GM23338 (cell line): ENCODE results near the gene B3GALT4. TPM values are rescaled to one million over a fixed set of nuclear protein-coding genes. Genes with fewer than 3 reads are reported as not detected.

ENCODE experiments used
- ATAC-seq: fragments of 200-7000 bp; cut with Tn5 transposase; 3 replicates; pipeline ENCODE4 v1.9.1; 2020
- DNase-seq: peaks from one replicate; pipeline ENCODE4 v3.0.0-alpha.2; 2015; ENCODE audit warnings: low spot score
- H2AFZ ChIP-seq: fragments of 200-600 bp; sonication (generic); 2 replicates; pipeline ENCODE4 v1.8.0; 2016; ENCODE audit warnings: antibody characterized with exemption, mild to moderate bottlenecking, moderate library complexity
- H3F3A ChIP-seq: fragments of 200-600 bp; sonication (generic); replicated peaks from 2 replicates; pipeline ENCODE4 v1.8.0; 2017; ENCODE audit warnings: antibody characterized with exemption, mixed run types, low read depth
- H3K27ac ChIP-seq: fragments of 200-600 bp; sonication (generic); 2 replicates; pipeline ENCODE4 v1.6.1; 2016; ENCODE audit warnings: low read depth
- H3K27me3 ChIP-seq: fragments of 200-600 bp; sonication (generic); 2 replicates; pipeline ENCODE4 v1.8.0; 2016; ENCODE audit warnings: mild to moderate bottlenecking, mixed run types, moderate library complexity; ENCODE audit not compliant: insufficient read depth
- H3K36me3 ChIP-seq: fragments of 200-600 bp; sonication (generic); 2 replicates; pipeline ENCODE4 v1.8.0; 2016; ENCODE audit warnings: mild to moderate bottlenecking; ENCODE audit not compliant: insufficient read depth
- H3K4me1 ChIP-seq: fragments of 200-600 bp; sonication (generic); 2 replicates; pipeline ENCODE4 v1.8.0; 2016; ENCODE audit warnings: mild to moderate bottlenecking, moderate library complexity; ENCODE audit not compliant: insufficient read depth
- H3K4me2 ChIP-seq: fragments of 200-600 bp; sonication (generic); 2 replicates; pipeline ENCODE4 v1.7.1; 2017; ENCODE audit warnings: mixed run types
- H3K4me3 ChIP-seq: fragments of 200-600 bp; sonication (generic); 2 replicates; pipeline ENCODE4 v1.6.1; 2016; ENCODE audit warnings: mixed run types
- H3K79me2 ChIP-seq: fragments of 200-600 bp; sonication (generic); replicated peaks from 2 replicates; pipeline ENCODE4 v1.8.0; 2017; ENCODE audit warnings: mild to moderate bottlenecking; ENCODE audit not compliant: insufficient read depth
- H3K9me2 ChIP-seq: fragments of 200-600 bp; sonication (generic); 2 replicates; pipeline ENCODE4 v1.8.0; 2017; ENCODE audit not compliant: insufficient read depth
- H4K20me1 ChIP-seq: fragments of 200-600 bp; sonication (generic); replicated peaks from 2 replicates; pipeline ENCODE4 v1.8.0; 2017; ENCODE audit warnings: mild to moderate bottlenecking; ENCODE audit not compliant: insufficient read depth
- H3K27ac Mint-ChIP-seq: 2 replicates; pipeline ENCODE4 v1.8.0; 2020; ENCODE audit warnings: inconsistent platforms, mild to moderate bottlenecking, moderate library complexity, mixed read lengths
- H3K27me3 Mint-ChIP-seq: 3 replicates; pipeline ENCODE4 v1.8.0; 2022; ENCODE audit warnings: low read depth, mild to moderate bottlenecking, moderate library complexity, mixed read lengths, inconsistent platforms; ENCODE audit not compliant: insufficient read depth, poor library complexity
- H3K36me3 Mint-ChIP-seq: 3 replicates; pipeline ENCODE4 v1.8.0; 2021; ENCODE audit warnings: low read depth, mild to moderate bottlenecking, inconsistent platforms, moderate library complexity, mixed read lengths
- H3K4me1 Mint-ChIP-seq: 3 replicates; pipeline ENCODE4 v1.8.0; 2020; ENCODE audit warnings: mild to moderate bottlenecking, inconsistent platforms, mixed read lengths
- H3K4me3 Mint-ChIP-seq: 3 replicates; pipeline ENCODE4 v1.8.0; 2021; ENCODE audit warnings: moderate library complexity, mild to moderate bottlenecking, inconsistent platforms, mixed read lengths
- H3K9me3 Mint-ChIP-seq: 3 replicates; pipeline ENCODE4 v1.8.0; 2020; ENCODE audit warnings: moderate library complexity, mild to moderate bottlenecking, inconsistent platforms, mixed read lengths
- CREB1 ChIP-seq: fragments of 250-450 bp; sonication (Bioruptor Pico); IDR thresholded peaks from 2 replicates; pipeline ENCODE4 v1.5.0; 2020; ENCODE audit warnings: low read depth, mild to moderate bottlenecking, moderate library complexity
- EZH2 ChIP-seq: fragments of 200-600 bp; sonication (generic); IDR thresholded peaks from one replicate; pipeline ENCODE4 v1.8.0; 2017; ENCODE audit warnings: antibody characterized with exemption, mild to moderate bottlenecking, low read depth; ENCODE audit not compliant: unreplicated experiment
- EZH2phosphoT487 ChIP-seq: fragments of 200-600 bp; sonication (generic); IDR thresholded peaks from one replicate; pipeline ENCODE4 v1.8.1; 2018; ENCODE audit warnings: antibody characterized with exemption; ENCODE audit not compliant: unreplicated experiment
- JUNB ChIP-seq: IDR thresholded peaks from one replicate; pipeline ENCODE4 v1.6.1; 2016; ENCODE audit warnings: antibody characterized with exemption; ENCODE audit not compliant: unreplicated experiment
- NANOG ChIP-seq: IDR thresholded peaks from 2 replicates; pipeline ENCODE4 v1.6.1; 2016; ENCODE audit warnings: antibody characterized with exemption, borderline replicate concordance
- ZNF114 ChIP-seq: fragments of 250-450 bp; sonication (Bioruptor Pico); IDR thresholded peaks from 2 replicates; pipeline ENCODE4 v1.5.0; 2020; ENCODE audit warnings: mild to moderate bottlenecking, moderate library complexity
- ZNF331 ChIP-seq: fragments of 250-450 bp; sonication (Bioruptor Pico); IDR thresholded peaks from 2 replicates; pipeline ENCODE4 v1.5.0; 2020; ENCODE audit warnings: low read depth, mild to moderate bottlenecking, moderate library complexity
- polyA plus RNA-seq: library from polyadenylated mRNA; unstranded; fragments of >200 nt; fragmentation: Nextera tagmentation; extraction: Ambion mirVana; gene quantifications from 2 replicates; pipeline ENCODE4 v1.2.1, GENCODE V29; 2016
- total RNA-seq: library from RNA; depleted of rRNA; stranded (reverse); fragments of >200 nt; shearing (Covaris generic); gene quantifications from 2 replicates; pipeline ENCODE4 v1.2.3, GENCODE V29; 2014
- TF ChIP-seq, protein P1 (sequence below), 2 experiments: fragments of 200-600 bp in 1 of 2; sonication (generic) in 1 of 2; conservative IDR thresholded peaks; 2 replicates each; pipeline versions ENCODE4 v1.5.1 to v1.6.1; 2016 to 2017; ENCODE audit warnings: antibody characterized with exemption in 2 of 2, low read depth in 2 of 2, mild to moderate bottlenecking in 2 of 2, moderate library complexity in 1 of 2
- TF ChIP-seq, protein P2 (sequence below): fragments of 250-450 bp; sonication (Bioruptor Pico); IDR thresholded peaks from 2 replicates; pipeline ENCODE4 v1.5.0; 2020; ENCODE audit warnings: mild to moderate bottlenecking, moderate library complexity

Gene B3GALT4
- total and polyA plus RNA-seq, 2 experiments from 2014 or later: 1.3 to 2.3 TPM

DNA sequence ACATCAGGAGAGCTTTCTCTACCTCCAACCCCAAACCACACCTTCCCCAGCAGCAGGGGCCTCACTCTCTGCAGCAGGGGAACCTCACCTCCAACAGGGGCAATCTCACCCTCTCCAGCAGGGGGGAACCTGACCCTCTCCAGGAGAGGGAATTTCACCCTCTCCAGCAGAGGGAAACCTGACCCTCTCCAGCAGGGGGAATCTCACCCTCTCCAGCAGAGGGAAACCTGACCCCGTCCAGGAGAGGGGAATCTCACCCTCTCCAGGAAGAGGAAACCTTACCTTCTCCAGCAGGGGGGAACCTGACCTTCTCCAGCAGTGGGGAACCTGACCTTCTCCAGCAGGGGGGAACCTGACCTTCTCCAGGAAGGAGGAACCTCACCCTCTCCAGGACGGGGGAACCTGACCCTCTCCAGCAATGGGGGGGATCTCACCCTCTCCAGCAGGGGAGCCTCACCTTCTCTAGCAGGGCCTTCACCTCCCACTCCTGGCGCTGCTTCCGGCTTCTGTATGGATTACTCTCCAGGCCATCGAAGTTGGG lies 3.1 kb downstream of the B3GALT4 start:
- H3K79me2 ChIP-seq: peaks cover 16% of the 10 kb centered on the region
- Mint-ChIP-seq H3K4me1 (peaks cover 24% of the 10 kb centered on the region), H3K4me3 (no peak overlapping the region), H3K36me3 (peaks cover 72% of the 10 kb centered on the region), H3K27me3 (peaks cover 12% of the 10 kb centered on the region), H3K9me3 (no peaks in the 10 kb centered on the region), H3K27ac (peak overlapping the region; percentile 18; the same call in 1 of the 2 replicates)
- peaks cover 22% of the 10 kb centered on the region for H3K36me3 ChIP-seq
- peaks cover 25% of the 10 kb centered on the region for H3K4me1 ChIP-seq
- H3K4me3 ChIP-seq: no peak overlapping the region
- ATAC-seq (peak; percentile 45), DNase-seq (peak; percentile 85)
- peaks cover 43% of the 10 kb centered on the region for H3F3A ChIP-seq
- no peak overlapping the region for H2AFZ ChIP-seq
- no peaks in the 10 kb centered on the region for H3K27me3 ChIP-seq
- H3K4me2 ChIP-seq: no peak overlapping the region
- no peaks in the 10 kb centered on the region for H3K9me2 ChIP-seq
- H4K20me1 ChIP-seq: peaks cover 24% of the 10 kb centered on the region
- no peak overlapping the region for H3K27ac ChIP-seq
- peak; percentile 48 for TF ChIP-seq CREB1 (CRISPR knock-in tag)
- no peak for TF ChIP-seq NANOG
- TF ChIP-seq, protein P1, sequence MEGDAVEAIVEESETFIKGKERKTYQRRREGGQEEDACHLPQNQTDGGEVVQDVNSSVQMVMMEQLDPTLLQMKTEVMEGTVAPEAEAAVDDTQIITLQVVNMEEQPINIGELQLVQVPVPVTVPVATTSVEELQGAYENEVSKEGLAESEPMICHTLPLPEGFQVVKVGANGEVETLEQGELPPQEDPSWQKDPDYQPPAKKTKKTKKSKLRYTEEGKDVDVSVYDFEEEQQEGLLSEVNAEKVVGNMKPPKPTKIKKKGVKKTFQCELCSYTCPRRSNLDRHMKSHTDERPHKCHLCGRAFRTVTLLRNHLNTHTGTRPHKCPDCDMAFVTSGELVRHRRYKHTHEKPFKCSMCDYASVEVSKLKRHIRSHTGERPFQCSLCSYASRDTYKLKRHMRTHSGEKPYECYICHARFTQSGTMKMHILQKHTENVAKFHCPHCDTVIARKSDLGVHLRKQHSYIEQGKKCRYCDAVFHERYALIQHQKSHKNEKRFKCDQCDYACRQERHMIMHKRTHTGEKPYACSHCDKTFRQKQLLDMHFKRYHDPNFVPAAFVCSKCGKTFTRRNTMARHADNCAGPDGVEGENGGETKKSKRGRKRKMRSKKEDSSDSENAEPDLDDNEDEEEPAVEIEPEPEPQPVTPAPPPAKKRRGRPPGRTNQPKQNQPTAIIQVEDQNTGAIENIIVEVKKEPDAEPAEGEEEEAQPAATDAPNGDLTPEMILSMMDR (conservative IDR thresholded peaks at IDR 0.05; ENCODE audit: low read depth in 2 of 2): peak; percentile 56 to 84
- TF ChIP-seq EZH2: no peak
- TF ChIP-seq, protein P2, sequence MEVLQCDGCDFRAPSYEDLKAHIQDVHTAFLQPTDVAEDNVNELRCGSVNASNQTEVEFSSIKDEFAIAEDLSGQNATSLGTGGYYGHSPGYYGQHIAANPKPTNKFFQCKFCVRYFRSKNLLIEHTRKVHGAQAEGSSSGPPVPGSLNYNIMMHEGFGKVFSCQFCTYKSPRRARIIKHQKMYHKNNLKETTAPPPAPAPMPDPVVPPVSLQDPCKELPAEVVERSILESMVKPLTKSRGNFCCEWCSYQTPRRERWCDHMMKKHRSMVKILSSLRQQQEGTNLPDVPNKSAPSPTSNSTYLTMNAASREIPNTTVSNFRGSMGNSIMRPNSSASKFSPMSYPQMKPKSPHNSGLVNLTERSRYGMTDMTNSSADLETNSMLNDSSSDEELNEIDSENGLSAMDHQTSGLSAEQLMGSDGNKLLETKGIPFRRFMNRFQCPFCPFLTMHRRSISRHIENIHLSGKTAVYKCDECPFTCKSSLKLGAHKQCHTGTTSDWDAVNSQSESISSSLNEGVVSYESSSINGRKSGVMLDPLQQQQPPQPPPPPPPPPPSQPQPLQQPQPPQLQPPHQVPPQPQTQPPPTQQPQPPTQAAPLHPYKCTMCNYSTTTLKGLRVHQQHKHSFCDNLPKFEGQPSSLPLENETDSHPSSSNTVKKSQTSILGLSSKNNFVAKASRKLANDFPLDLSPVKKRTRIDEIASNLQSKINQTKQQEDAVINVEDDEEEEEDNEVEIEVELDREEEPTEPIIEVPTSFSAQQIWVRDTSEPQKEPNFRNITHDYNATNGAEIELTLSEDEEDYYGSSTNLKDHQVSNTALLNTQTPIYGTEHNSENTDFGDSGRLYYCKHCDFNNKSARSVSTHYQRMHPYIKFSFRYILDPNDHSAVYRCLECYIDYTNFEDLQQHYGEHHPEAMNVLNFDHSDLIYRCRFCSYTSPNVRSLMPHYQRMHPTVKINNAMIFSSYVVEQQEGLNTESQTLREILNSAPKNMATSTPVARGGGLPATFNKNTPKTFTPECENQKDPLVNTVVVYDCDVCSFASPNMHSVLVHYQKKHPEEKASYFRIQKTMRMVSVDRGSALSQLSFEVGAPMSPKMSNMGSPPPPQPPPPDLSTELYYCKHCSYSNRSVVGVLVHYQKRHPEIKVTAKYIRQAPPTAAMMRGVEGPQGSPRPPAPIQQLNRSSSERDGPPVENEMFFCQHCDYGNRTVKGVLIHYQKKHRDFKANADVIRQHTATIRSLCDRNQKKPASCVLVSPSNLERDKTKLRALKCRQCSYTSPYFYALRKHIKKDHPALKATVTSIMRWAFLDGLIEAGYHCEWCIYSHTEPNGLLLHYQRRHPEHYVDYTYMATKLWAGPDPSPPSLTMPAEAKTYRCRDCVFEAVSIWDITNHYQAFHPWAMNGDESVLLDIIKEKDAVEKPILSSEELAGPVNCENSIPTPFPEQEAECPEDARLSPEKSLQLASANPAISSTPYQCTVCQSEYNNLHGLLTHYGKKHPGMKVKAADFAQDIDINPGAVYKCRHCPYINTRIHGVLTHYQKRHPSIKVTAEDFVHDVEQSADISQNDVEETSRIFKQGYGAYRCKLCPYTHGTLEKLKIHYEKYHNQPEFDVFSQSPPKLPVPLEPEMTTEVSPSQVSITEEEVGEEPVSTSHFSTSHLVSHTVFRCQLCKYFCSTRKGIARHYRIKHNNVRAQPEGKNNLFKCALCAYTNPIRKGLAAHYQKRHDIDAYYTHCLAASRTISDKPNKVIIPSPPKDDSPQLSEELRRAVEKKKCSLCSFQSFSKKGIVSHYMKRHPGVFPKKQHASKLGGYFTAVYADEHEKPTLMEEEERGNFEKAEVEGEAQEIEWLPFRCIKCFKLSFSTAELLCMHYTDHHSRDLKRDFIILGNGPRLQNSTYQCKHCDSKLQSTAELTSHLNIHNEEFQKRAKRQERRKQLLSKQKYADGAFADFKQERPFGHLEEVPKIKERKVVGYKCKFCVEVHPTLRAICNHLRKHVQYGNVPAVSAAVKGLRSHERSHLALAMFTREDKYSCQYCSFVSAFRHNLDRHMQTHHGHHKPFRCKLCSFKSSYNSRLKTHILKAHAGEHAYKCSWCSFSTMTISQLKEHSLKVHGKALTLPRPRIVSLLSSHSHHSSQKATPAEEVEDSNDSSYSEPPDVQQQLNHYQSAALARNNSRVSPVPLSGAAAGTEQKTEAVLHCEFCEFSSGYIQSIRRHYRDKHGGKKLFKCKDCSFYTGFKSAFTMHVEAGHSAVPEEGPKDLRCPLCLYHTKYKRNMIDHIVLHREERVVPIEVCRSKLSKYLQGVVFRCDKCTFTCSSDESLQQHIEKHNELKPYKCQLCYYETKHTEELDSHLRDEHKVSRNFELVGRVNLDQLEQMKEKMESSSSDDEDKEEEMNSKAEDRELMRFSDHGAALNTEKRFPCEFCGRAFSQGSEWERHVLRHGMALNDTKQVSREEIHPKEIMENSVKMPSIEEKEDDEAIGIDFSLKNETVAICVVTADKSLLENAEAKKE (CRISPR knock-in tag): peak; percentile 89; the same call in 1 of the 2 replicates
- TF ChIP-seq ZNF114 (CRISPR knock-in tag): no peak
- no peak for TF ChIP-seq ZNF331 (CRISPR knock-in tag)
- no peak for TF ChIP-seq JUNB
- TF ChIP-seq EZH2phosphoT487: no peak
